ENCODE measurements around the gene TPD52L2.

TPD52L2 gene

DNA sequence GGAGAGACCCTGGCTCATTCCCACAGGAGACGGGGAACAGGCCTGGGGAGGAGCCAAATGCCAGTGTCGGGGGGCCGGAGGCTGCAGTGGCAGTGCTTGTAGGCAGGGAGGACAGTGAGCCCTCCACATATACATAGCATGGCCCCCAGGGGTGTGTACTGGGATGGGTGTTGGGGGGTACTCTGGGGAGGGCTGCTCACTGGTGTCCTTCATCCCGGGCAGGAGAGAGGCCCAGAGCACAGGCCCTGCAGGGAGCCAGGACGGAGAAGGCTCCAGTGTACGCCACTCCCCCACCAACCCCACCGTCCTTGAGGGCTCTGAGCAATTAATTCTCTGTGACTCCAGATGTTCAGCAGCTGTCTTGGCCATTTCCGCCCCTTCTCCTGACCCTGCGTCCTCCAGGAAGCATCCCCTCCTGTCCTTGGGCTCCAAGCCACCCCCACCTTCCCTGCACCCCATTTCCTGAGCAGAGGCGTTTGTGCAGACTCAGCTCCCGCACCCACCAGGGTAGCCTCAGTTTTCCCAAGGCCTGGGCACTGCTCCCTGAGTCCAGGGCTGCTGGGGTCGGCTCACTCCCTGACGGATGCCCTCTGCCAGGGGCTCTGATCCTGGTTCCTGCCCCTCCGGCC, 7.2 kb upstream of the TPD52L2 start:
- H3K4me1 ChIP-seq (ENCODE audit: control insufficient read depth, insufficient read depth, low read length, unreplicated experiment): peaks cover 33% of the 10 kb centered on the region
- no peaks in the 10 kb centered on the region for H3K36me3 ChIP-seq (ENCODE audit: insufficient read depth, low read length)
- no peaks in the 10 kb centered on the region for H3K79me2 ChIP-seq (ENCODE audit: control insufficient read depth, insufficient read depth, low read length, unreplicated experiment)
- H3K4me3 ChIP-seq (ENCODE audit: low read depth, low read length): no peak overlapping the region
- H3K27ac ChIP-seq (ENCODE audit: low read depth, low read length): no peak overlapping the region
- H3K27me3 ChIP-seq (ENCODE audit: insufficient read depth, low read length): peaks cover 15% of the 10 kb centered on the region
- no peak overlapping the region for H2AFZ ChIP-seq (ENCODE audit: low read length, unreplicated experiment)

DNA sequence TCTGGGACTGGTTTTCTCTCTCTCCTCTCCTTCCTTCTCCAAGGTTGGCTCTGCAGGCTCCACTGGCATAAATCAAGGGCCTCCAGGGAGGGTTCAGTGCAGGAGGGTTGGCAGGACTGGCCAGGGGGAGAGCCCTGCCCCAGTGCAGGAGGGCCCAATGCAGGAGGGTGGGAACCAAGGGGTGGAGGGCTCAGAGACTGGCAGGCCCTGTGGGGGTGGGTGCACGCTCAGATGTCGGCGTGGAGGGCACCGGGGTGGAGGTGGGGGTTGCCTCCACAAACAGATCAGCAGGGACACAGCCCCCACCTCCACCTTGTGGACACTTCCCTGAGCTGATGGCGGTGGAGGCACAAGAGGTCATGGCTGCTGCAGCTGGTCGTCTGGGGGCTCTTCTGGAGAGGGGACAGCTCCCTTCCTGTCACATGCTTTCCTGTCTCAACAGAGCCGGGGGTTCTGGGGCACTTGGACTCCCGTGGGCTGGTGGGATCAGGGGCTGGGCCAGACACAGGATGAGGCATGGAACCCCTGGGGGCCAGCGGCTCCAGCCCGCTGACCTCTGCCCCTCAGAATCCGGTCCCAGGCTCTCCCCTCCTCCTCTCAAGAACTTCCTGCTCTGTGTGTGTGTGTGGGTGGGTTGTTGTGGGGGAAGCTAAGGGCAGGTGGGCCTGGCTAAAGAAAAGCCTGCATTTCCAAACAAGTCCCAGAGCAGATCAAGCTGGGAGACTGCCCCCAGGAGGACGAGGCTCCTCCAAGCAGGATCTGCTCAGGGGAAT, 6.5 kb upstream of the TPD52L2 start:
- no peak overlapping the region for H3K27ac ChIP-seq (ENCODE audit: low read depth, low read length)

DNA sequence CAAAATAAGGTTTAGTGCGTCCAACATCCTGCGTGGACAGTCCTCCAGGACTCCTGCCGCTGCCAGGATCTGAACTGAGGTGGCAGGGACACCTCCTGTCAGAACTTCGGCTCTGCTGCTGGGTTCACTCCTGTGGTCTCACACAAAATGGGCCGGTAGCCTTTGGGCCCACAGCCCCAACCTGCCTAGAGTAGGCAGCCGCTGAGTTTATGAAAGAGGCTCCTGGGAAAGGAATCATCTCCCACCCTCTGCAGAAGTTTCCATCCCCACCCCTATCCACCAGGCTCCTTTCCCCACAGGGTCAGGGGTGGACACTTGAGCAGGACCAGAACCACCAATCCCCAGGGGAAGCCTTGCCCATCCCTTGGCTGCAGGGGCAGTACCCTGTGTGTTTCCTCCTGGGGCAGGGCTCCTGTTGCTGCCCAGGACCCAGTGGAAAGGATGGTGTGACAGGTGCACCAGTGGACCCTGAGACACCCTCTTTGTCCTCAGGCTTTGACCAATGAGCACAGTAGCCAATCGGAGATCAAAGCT, 5.8 kb upstream of the TPD52L2 start:
- no peak overlapping the region for H2AFZ ChIP-seq (ENCODE audit: low read length, unreplicated experiment)
- H3K27ac ChIP-seq (ENCODE audit: low read depth, low read length): no peak overlapping the region
- no peak overlapping the region for H3K4me3 ChIP-seq (ENCODE audit: low read depth, low read length)
- H3K27me3 ChIP-seq (ENCODE audit: insufficient read depth, low read length): peaks cover 15% of the 10 kb centered on the region
- peaks cover 37% of the 10 kb centered on the region for H3K4me1 ChIP-seq (ENCODE audit: control insufficient read depth, insufficient read depth, low read length, unreplicated experiment)
- H3K36me3 ChIP-seq (ENCODE audit: insufficient read depth, low read length): no peaks in the 10 kb centered on the region
- H3K79me2 ChIP-seq (ENCODE audit: control insufficient read depth, insufficient read depth, low read length, unreplicated experiment): peaks cover 11% of the 10 kb centered on the region

More for the DNA sequence above, 6.5 kb upstream of the TPD52L2 start:
- Histone ChIP-seq H3K79me2 (ENCODE audit: control insufficient read depth, insufficient read depth, low read length, unreplicated experiment) (peaks cover 6% of the 10 kb centered on the region), H3K4me1 (ENCODE audit: control insufficient read depth, insufficient read depth, low read length, unreplicated experiment) (peaks cover 39% of the 10 kb centered on the region), H2AFZ (ENCODE audit: low read length, unreplicated experiment) (no peak overlapping the region), H3K36me3 (ENCODE audit: insufficient read depth, low read length) (no peaks in the 10 kb centered on the region), H3K27me3 (ENCODE audit: insufficient read depth, low read length) (peaks cover 15% of the 10 kb centered on the region), H3K4me3 (ENCODE audit: low read depth, low read length) (no peak overlapping the region)

DNA sequence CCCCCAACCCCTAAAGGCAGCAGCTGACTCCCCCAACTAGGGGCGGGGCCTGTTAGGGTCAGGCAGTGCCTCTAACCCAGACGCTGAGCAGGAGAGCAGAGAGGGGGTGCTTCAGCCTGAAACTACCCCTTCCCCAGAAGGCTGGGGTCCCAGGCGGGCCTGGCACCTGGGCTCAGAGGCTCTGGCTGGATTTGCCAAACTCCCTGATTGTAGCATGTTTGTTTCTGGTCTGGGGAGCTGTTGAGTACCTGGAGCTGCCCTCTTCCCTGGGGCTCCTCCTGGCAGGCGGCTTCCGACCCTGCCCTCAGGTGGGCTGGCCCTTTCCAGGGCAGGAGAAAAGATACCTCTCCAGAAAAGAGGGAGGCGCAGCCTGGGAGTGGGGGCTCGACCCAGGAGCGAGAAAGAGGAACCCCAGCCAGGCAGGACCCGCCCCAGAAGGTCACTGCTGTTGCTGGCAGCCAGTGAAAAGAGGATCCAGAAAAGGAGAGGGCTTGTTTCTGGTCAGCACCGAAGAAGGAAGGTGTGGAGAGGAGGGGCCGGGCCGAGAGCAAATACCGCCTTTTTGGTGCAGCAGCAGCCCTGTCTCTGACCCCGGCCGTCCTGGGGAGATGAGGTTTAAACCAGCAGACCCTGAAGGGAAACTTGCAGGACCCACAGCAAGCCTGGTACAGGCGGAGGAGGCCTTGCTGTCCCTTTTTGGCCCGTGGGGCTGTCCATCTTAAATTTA, 4.6 kb upstream of the TPD52L2 start:
- H3K36me3 ChIP-seq (ENCODE audit: insufficient read depth, low read length): no peaks in the 10 kb centered on the region
- H2AFZ ChIP-seq (ENCODE audit: low read length, unreplicated experiment): no peak overlapping the region
- H3K79me2 ChIP-seq (ENCODE audit: control insufficient read depth, insufficient read depth, low read length, unreplicated experiment): peaks cover 14% of the 10 kb centered on the region
- H3K4me1 ChIP-seq (ENCODE audit: control insufficient read depth, insufficient read depth, low read length, unreplicated experiment): peaks cover 26% of the 10 kb centered on the region
- H3K27ac ChIP-seq (ENCODE audit: low read depth, low read length): no peak overlapping the region
- H3K4me3 ChIP-seq (ENCODE audit: low read depth, low read length): no peak overlapping the region
- peaks cover 8% of the 10 kb centered on the region; the same call in 1 of the 2 replicates for H3K27me3 ChIP-seq (ENCODE audit: insufficient read depth, low read length)

DNA sequence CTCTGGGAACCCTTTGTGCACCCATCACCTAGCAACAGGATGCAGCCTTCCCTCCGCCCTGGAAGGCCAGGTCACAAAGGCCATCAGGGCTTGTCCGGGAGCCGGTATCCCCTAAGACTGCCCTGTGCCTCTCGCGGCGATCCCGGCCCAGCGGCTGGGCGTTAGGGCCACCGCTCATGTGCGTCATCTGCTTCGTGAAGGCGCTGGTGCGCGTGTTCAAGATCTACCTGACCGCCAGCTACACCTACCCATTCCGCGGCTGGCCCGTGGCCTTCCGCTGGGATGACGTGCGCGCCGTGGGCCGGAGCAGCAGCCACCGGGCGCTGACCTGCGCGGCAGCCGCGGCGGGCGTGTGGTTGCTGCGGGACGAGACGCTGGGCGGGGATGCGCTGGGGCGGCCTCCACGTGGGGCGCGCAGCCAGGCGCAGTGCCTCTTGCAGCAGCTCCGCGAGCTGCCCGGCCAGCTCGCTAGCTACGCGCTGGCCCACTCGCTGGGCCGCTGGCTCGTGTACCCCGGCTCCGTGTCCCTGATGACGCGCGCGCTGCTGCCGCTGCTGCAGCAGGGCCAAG, 3.6 kb upstream of the TPD52L2 start, which contains the start of gene ABHD16B:
ABHD16B (plus strand) TSS at position 134 of the 570 bp plus-strand sequence; CDS start at position 177, 43 bp downstream.
- Histone ChIP-seq H3K4me3 (ENCODE audit: low read depth, low read length) (no peak within 1 kb of the TSS), H3K4me1 (ENCODE audit: control insufficient read depth, insufficient read depth, low read length, unreplicated experiment) (peaks cover 26% of the 10 kb centered on the region), H3K36me3 (ENCODE audit: insufficient read depth, low read length) (no peaks in the 10 kb centered on the region), H3K27me3 (ENCODE audit: insufficient read depth, low read length) (no peaks in the 10 kb centered on the region), H3K27ac (ENCODE audit: low read depth, low read length) (no peak within 1 kb of the TSS), H2AFZ (ENCODE audit: low read length, unreplicated experiment) (no peak within 1 kb of the TSS), H3K79me2 (ENCODE audit: control insufficient read depth, insufficient read depth, low read length, unreplicated experiment) (peaks cover 20% of the 10 kb centered on the region)

DNA sequence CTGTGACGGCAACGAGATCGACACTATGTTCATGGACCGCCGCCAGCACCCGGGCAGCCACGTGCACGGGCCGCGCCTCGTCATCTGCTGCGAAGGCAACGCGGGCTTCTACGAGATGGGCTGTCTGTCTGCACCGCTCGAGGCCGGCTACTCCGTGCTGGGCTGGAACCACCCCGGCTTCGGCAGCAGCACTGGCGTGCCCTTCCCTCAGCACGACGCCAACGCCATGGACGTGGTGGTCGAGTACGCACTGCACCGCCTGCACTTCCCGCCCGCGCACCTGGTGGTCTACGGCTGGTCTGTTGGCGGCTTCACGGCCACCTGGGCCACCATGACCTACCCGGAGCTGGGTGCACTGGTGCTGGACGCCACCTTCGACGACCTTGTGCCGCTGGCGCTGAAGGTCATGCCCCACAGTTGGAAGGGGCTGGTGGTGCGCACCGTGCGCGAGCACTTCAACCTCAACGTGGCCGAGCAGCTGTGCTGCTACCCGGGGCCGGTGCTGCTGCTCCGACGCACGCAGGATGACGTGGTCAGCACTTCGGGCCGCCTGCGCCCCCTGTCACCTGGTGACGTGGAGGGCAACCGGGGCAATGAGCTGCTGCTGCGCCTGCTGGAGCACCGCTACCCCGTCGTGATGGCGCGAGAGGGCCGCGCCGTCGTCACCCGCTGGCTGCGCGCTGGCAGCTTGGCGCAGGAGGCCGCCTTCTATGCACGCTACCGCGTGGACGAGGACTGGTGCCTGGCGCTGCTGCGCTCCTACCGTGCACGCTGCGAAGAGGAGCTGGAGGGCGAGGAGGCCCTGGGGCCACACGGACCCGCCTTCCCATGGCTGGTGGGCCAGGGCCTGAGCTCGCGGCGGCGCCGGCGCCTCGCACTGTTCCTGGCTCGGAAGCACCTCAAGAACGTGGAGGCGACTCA, 2.8 kb upstream of the TPD52L2 start:
- no peaks in the 10 kb centered on the region for H3K27me3 ChIP-seq (ENCODE audit: insufficient read depth, low read length)
- H3K79me2 ChIP-seq (ENCODE audit: control insufficient read depth, insufficient read depth, low read length, unreplicated experiment): peaks cover 28% of the 10 kb centered on the region
- no peaks in the 10 kb centered on the region for H3K36me3 ChIP-seq (ENCODE audit: insufficient read depth, low read length)
- H2AFZ ChIP-seq (ENCODE audit: low read length, unreplicated experiment): no peak overlapping the region
- peaks cover 26% of the 10 kb centered on the region for H3K4me1 ChIP-seq (ENCODE audit: control insufficient read depth, insufficient read depth, low read length, unreplicated experiment)
- no peak overlapping the region for H3K4me3 ChIP-seq (ENCODE audit: low read depth, low read length)
- no peak overlapping the region for H3K27ac ChIP-seq (ENCODE audit: low read depth, low read length)

DNA sequence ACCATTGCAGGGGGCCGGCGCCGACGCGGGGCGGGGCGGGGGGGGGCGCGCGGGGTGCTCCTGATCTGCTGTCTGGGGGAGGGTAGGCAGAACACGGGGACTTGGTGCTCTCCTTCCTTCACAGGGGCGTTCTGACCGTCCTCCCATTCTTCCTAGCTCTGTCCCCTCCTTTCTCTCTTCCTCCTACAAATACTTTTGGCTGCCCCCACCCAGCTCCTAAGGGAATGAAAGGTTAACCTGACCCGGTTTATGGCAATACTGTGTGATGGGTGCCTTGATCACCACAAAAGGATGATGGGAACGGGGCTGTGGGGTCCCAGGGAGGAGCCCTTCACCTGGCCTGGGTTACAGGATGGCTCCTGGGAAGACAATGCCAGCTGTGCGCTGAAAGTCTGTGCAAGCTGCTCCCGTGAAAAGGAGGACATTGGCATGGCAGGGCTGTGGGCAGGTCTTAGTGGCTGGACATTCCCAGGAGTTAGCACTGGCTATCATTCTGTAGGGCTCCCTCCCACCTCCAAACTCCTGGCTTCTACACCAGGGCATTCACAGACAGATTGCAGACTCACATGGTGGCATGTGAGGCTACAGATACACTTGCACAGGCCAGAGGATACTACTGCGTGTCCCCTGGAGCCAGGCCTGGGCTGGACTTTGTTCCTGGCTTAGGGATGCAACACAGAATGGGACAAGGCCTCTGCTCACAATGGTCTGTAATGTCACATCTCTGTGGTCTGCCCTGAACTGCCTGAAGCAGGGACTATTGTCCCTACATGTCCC, 1.9 kb upstream of the TPD52L2 start:
- Histone ChIP-seq H2AFZ (ENCODE audit: low read length, unreplicated experiment) (no peak overlapping the region), H3K27ac (ENCODE audit: low read depth, low read length) (peak overlapping the region; percentile 63; the same call in 1 of the 2 replicates), H3K4me3 (ENCODE audit: low read depth, low read length) (peak overlapping the region; percentile 90), H3K27me3 (ENCODE audit: insufficient read depth, low read length) (no peaks in the 10 kb centered on the region), H3K4me1 (ENCODE audit: control insufficient read depth, insufficient read depth, low read length, unreplicated experiment) (peaks cover 19% of the 10 kb centered on the region), H3K36me3 (ENCODE audit: insufficient read depth, low read length) (peaks cover 1% of the 10 kb centered on the region; the same call in 1 of the 2 replicates), H3K79me2 (ENCODE audit: control insufficient read depth, insufficient read depth, low read length, unreplicated experiment) (peaks cover 38% of the 10 kb centered on the region)

DNA sequence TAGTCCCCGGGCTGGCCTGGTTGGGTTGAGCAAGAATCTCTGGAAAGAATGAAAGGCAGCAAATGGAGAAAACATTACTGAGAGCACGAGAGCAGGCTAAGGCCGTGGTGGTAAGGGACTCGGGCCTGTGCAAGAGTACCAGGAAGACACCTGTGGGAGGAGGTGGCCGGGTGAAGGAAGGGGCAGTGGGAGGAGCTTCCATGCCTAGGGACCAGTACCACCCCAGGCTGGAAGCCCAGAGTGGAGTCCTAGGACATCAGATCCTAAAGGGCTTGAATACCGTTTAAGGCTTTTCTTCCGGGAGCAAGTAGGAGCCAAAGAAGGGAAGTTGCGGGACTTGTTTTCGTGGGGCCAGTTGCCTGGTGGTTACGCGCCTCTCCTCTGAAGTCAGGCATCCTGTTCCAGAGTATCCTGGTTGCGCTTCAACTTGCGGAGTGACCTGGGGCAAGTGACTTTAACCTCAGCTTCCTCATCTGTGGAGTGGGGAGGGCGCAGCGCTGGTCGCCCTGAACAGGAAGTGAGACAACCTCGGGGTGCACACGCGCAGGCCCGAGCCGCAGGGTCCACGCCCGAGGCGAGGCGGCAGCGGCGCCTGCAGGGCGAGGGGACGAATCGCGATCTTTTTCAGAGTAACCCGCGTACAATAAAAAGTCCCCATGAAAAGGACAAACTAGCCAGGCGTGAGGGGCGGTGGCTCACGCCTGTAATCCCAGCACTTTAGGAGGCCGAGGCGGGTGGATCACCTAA, 1.1 kb upstream of the TPD52L2 start:
- H3K4me1 ChIP-seq (ENCODE audit: control insufficient read depth, insufficient read depth, low read length, unreplicated experiment): peaks cover 11% of the 10 kb centered on the region
- H3K79me2 ChIP-seq (ENCODE audit: control insufficient read depth, insufficient read depth, low read length, unreplicated experiment): peaks cover 45% of the 10 kb centered on the region
- peaks cover 7% of the 10 kb centered on the region; the same call in 1 of the 2 replicates for H3K36me3 ChIP-seq (ENCODE audit: insufficient read depth, low read length)
- peak overlapping the region; percentile 90 for H3K4me3 ChIP-seq (ENCODE audit: low read depth, low read length)
- peak overlapping the region; percentile 63 for H3K27ac ChIP-seq (ENCODE audit: low read depth, low read length)
- H3K27me3 ChIP-seq (ENCODE audit: insufficient read depth, low read length): no peaks in the 10 kb centered on the region
- peak overlapping the region; percentile 10 for H2AFZ ChIP-seq (ENCODE audit: low read length, unreplicated experiment)

Measured in ACC112 (cell line).